ENCODE measurements around the gene HDAC10.

Gene HDAC10

DNA sequence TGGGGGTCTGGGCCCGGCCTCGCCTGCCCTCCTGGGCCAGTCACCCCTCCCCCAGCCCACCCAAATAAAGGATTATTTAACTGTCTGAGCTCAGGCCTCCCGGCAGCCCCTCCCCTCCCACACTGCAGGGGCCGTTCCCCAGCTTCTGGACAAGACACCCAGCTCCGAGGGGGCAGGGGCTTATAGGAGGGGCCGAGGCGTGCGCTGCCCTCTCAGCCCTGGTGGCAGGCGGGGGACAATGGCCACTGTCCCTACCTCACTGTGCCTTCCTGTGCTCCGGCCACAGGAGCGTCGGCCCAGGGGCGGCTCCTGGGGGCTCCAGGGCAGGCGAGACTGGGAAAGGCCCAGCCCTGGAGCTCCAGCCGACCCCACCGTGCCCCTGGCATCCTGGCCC is 52.4 kb downstream of the HDAC10 start:
- DNase-seq = no peak

DNA sequence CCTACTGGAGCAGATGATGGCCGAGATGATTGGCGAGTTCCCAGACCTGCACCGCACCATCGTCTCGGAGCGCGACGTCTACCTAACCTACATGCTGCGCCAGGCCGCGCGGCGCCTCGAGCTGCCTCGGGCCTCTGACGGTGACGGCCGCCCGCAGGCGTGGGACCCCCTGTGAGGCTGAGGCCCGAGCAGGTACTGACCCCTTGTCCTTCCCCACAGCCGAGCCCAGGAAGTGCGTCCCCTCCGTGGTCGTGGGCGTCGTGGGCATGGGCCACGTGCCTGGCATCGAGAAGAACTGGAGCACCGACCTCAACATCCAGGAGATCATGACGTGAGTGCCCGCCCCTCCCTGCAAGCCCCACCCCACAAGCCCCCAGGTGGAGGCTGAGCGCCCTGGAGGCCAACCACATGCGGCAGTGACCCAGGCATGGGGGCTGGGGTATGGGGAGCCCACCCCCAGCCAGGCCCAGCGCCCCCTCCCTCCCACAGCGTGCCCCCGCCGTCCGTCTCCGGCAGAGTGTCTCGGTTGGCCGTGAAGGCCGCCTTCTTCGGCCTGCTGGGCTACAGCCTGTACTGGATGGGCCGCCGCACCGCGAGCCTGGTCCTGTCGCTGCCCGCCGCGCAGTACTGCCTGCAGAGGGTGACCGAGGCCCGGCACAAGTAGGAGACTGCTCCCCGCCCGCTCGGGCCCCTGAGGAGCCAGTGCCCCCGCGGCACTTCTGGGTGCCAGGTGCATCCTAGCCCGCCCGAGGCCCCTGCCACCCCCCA is 53.0 kb downstream of the HDAC10 start:
- DNase-seq = no peak

DNA sequence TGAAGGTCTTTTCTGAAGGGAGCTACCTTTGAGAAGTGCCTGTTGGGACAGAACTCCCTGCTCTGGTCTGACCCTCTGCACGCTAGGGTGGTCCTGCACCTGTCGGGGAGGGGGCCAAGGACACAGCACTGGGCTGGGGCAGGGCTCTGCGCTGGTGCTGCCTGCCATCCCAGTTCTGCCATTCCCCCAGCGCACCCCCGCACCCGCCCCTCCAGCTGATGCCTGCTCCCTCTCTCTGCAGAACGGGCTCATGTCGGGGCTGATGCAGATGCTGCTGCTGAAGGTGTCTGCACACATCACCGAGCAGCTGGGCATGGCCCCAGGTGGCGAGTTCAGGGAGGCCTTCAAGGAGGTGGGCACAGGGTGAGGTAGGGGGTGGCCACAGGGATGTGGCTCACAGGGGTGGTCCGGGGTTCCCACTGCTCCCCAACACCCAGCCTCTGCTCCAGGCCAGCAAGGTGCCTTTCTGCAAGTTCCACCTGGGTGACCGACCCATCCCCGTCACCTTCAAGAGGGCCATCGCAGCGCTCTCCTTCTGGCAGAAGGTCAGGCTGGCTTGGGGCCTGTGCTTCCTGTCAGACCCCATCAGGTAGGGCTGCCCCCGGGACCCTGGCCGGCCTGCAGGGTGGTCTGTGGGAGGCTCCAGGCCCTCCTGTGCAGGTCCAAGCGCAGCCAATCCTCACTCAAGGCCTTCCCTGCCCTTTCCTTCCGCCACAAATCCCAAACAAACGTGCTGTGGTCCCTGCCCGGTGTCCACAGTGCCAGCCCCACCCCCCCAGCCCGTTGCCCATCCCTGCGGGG is 53.9 kb downstream of the HDAC10 start:
- no peak for DNase-seq

DNA sequence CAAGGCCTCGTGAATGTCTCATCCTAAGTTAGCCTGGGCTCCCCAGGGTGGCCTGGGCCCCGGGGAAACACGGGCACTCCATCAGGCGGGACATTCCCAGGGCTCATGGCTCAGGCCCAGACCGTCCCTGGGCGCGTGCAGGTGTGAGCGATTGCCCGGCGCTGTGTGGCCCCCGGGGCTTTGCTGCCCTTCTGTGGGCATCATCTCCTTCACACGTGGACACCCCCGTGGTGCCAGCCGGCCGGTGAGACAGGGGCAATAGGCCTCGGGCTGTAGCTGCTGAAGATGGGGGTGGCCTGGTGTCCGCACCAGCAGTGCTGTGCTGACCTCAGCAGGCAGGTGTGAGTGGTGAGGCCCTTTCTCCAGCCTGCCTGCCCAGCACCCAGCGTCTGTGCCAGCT is 54.8 kb downstream of the HDAC10 start:
- DNase-seq = no peak

Measured in stimulated activated CD4-positive, alpha-beta T cell treated with anti-CD3 and anti-CD28 coated beads, Interleukin-2, amount 100 ng/mL, for 48 hours (primary cell).